ENCODE data around the gene ZZZ3. TPM values are rescaled to one million over a fixed set of nuclear protein-coding genes. Genes with fewer than 3 reads are reported as not detected.

The ZZZ3 gene
- total and polyA plus RNA-seq, 2 of the 13 experiments (the other 11 are each of a cell fraction or from before 2014, with no cell fraction given): 18.1 to 50.2 TPM

- peak; percentile 27; the same call in 1 of the 2 replicates for TF ChIP-seq CTCF (CRISPR knock-in tag; IDR thresholded peaks at IDR 0.05)
- TF ChIP-seq SALL2 (CRISPR knock-in tag; IDR thresholded peaks at IDR 0.05): peak; percentile 31; the same call in 1 of the 2 replicates
- TF ChIP-seq ELF1 (CRISPR knock-in tag; IDR thresholded peaks at IDR 0.05): peak; percentile 24; the same call in 1 of the 2 replicates
- TF ChIP-seq ZNF547 (CRISPR knock-in tag; IDR thresholded peaks at IDR 0.05): no peak; the same call in 1 of the 2 replicates
- peak; percentile 82 for TF ChIP-seq MAX (IDR thresholded peaks at IDR 0.05)
- TF ChIP-seq ZNF10 (CRISPR knock-in tag; IDR thresholded peaks at IDR 0.05; ENCODE audit: borderline replicate concordance, low read depth): no peak
- 0 out of 2 replicates have a peak, but pooled peaks have one; percentile 39 for TF ChIP-seq ZNF670 (CRISPR knock-in tag; IDR thresholded peaks at IDR 0.05; ENCODE audit: borderline replicate concordance)
- no peak for TF ChIP-seq ZNF274 (CRISPR knock-in tag; IDR thresholded peaks at IDR 0.05)
- peak; percentile 37; the same call in 1 of the 2 replicates for TF ChIP-seq TFDP1 (CRISPR knock-in tag; IDR thresholded peaks at IDR 0.05; ENCODE audit: borderline replicate concordance)
- no peak for TF ChIP-seq ZBTB40 (IDR thresholded peaks at IDR 0.05)
- no peak for TF ChIP-seq ZBTB40 (CRISPR knock-in tag; IDR thresholded peaks at IDR 0.05)
- no peak for TF ChIP-seq ZNF207 (IDR thresholded peaks at IDR 0.05; ENCODE audit: borderline replicate concordance)
- TF ChIP-seq SETDB1 (CRISPR knock-in tag; IDR thresholded peaks at IDR 0.05; ENCODE audit: borderline replicate concordance): no peak
- TF ChIP-seq ZSCAN31 (CRISPR knock-in tag; IDR thresholded peaks at IDR 0.05; ENCODE audit: low read depth): peak; percentile 18; the same call in 1 of the 2 replicates
- no peak for TF ChIP-seq ZNF101 (CRISPR knock-in tag; IDR thresholded peaks at IDR 0.05; ENCODE audit: borderline replicate concordance, low read depth)
- no peak for TF ChIP-seq ZNF530 (CRISPR knock-in tag; IDR thresholded peaks at IDR 0.05; ENCODE audit: low read depth)
- TF ChIP-seq ZNF484 (CRISPR knock-in tag; IDR thresholded peaks at IDR 0.05; ENCODE audit: borderline replicate concordance, low read depth): no peak
Observed at GRCh38 chr1:77682460-77683159, at the start of gene ZZZ3 (continued).

All from HepG2 (cell line).